ENCODE results near the gene HIPK4.

The HIPK4 gene

DNA sequence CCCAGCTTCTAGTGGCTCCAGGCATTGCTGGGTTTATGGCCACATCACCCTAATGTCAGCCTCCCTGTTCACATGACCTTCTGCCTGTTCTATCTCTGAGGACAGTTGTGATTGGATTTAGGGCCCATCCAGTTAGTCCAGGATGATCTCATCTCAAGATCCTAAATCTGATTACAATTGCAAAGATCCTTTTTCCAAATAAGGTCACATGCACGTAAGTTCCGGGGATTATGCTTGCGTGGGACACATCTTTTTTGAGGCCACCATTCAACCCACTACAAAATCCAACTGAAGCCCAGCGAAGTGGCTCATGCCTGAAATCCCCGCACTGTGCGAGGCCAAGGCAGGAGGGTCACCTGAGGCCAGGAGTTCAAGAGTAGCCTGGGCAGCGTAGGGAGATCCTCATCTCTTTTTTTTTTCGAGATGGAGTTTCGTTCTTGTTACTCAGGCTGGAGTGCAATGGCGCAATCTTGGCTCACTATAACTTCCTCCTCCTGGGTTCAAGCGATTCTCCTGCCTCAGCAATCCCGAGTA lies 29.2 kb downstream of the HIPK4 start:
- Mint-ChIP-seq H3K9me3 (no peaks in the 10 kb centered on the region), H3K4me3 (no peak overlapping the region), H3K36me3 (ENCODE audit: low read depth) (peaks cover 14% of the 10 kb centered on the region), H3K27me3 (ENCODE audit: low read depth, poor library complexity) (peaks cover 7% of the 10 kb centered on the region), H3K4me1 (peaks cover 59% of the 10 kb centered on the region), H3K27ac (peak overlapping the region; percentile 64)
- no peak for DNase-seq
- TF ChIP-seq CTCF (IDR thresholded peaks at IDR 0.05) = no peak

- H3K4me1 Mint-ChIP-seq = peaks cover 57% of the 10 kb centered on the region
- no peak for TF ChIP-seq CTCF (IDR thresholded peaks at IDR 0.05)
- peaks cover 3% of the 10 kb centered on the region for H3K27me3 Mint-ChIP-seq (ENCODE audit: low read depth, poor library complexity)
- H3K9me3 Mint-ChIP-seq = no peaks in the 10 kb centered on the region
- peak overlapping the region; percentile 52 for H3K27ac Mint-ChIP-seq
- H3K4me3 Mint-ChIP-seq = no peak overlapping the region
- no peak for DNase-seq
- peaks cover 15% of the 10 kb centered on the region for H3K36me3 Mint-ChIP-seq (ENCODE audit: low read depth)
Observed at GRCh38 chr19:40360020-40360707, 29.8 kb downstream of the HIPK4 start.

DNA sequence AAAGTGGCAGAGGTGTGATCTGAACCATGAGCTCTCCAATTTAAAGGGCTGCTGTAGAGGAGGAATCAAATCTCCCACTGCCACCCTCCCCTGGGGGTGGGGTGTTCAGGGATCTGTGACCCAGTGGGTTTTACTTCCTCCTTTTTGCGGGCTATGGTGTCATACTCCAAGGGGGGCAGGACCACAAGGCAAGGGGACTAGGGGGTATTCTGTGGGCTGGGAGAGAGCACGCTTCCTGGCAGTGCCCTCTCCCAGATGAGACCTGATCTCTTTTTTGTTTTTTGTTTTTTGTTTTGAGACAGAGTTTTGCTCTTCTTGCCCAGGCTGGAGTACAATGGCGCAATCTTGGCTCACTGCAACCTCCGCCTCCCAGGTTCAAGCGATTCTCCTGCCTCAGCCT lies 31.2 kb downstream of the HIPK4 start:
- Mint-ChIP-seq H3K27me3 (ENCODE audit: low read depth, poor library complexity) (no peaks in the 10 kb centered on the region), H3K4me1 (peaks cover 52% of the 10 kb centered on the region), H3K9me3 (no peaks in the 10 kb centered on the region), H3K27ac (peak overlapping the region; percentile 45), H3K36me3 (ENCODE audit: low read depth) (peaks cover 19% of the 10 kb centered on the region), H3K4me3 (no peak overlapping the region)
- TF ChIP-seq CTCF (IDR thresholded peaks at IDR 0.05) = no peak
- no peak for DNase-seq

DNA sequence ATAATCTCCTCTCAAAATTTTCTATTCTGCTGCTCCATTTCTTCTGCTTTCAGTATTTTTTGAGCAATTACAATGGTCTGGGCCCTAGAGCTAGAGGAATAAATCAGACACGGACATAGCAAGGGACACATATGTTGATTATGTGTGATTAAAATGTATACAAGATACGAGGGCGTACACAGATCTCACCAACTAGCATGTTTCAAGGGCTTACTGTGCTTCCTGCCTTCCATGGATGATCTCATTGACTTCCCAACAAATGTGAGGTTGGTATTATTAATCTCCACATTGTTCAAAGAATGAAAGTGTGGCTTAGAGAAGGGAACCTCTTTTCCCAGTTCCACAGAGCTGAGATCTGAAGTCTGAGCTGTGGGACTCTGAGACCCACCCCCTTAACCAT lies 32.3 kb downstream of the HIPK4 start:
- H3K9me3 Mint-ChIP-seq = no peaks in the 10 kb centered on the region
- TF ChIP-seq CTCF (IDR thresholded peaks at IDR 0.05) = no peak

GRCh38 chr19:40356681-40357595 lies 33.0 kb downstream of the HIPK4 start:
- Mint-ChIP-seq H3K36me3 (ENCODE audit: low read depth) (peaks cover 14% of the 10 kb centered on the region), H3K27ac (peak overlapping the region; percentile 78), H3K27me3 (ENCODE audit: low read depth, poor library complexity) (no peaks in the 10 kb centered on the region), H3K9me3 (no peaks in the 10 kb centered on the region), H3K4me1 (peaks cover 43% of the 10 kb centered on the region), H3K4me3 (no peak overlapping the region)
- no peak for TF ChIP-seq CTCF (IDR thresholded peaks at IDR 0.05)
- no peak for DNase-seq

More for the DNA sequence above, 32.3 kb downstream of the HIPK4 start:
- DNase-seq = no peak
- Mint-ChIP-seq H3K27me3 (ENCODE audit: low read depth, poor library complexity) (no peaks in the 10 kb centered on the region), H3K4me3 (peak overlapping the region; percentile 20), H3K36me3 (ENCODE audit: low read depth) (peaks cover 19% of the 10 kb centered on the region), H3K27ac (peak overlapping the region; percentile 8), H3K4me1 (peaks cover 43% of the 10 kb centered on the region)

Measured in nephron progenitor cell (in vitro differentiated cells).